Measurements from ENCODE around the gene MED10.

- TF ChIP-seq RAD21 (IDR thresholded peaks at IDR 0.05; ENCODE audit: low read length) (no peak), MXI1 (IDR thresholded peaks at IDR 0.05; ENCODE audit: borderline replicate concordance, low read depth, low read length) (no peak)
These were observed 19.4 kb upstream of the MED10 start for GRCh38 chr5:6397536-6398269.

Data from IMR-90 (cell line).